WTC11 (cell line): ENCODE data around the gene TRIM42. TPM values are rescaled to one million over a fixed set of nuclear protein-coding genes. Genes with fewer than 3 reads are reported as not detected.

Experiments
- ATAC-seq: fragments of 200-7000 bp; cut with Tn5 transposase; 2 replicates; pipeline ENCODE4 v1.10.0; 2021; ENCODE audit warnings: mild to moderate bottlenecking, moderate library complexity
- CTCF ChIA-PET: fragments of 300-600 bp; sonication (Branson Sonifier 250); formaldehyde crosslinking; loops from one replicate; lab custom pipeline; 2021; ENCODE audit warnings: antibody characterized with exemption; lab: Charles Lee
- POLR2A ChIA-PET: fragments of 350-600 bp; sonication (Branson Sonifier 250); formaldehyde crosslinking; loops from one replicate; lab custom pipeline; 2021; ENCODE audit warnings: antibody characterized with exemption; lab: Charles Lee
- DNase-seq: peaks from one replicate; pipeline ENCODE4 v3.0.0; 2021; ENCODE audit warnings: low spot score
- H3K27ac Mint-ChIP-seq: 2 replicates; pipeline ENCODE4 v1.8.0; 2021; ENCODE audit warnings: mixed read lengths
- H3K27me3 Mint-ChIP-seq: 2 replicates; pipeline ENCODE4 v1.8.0; 2021; ENCODE audit warnings: low read depth, mild to moderate bottlenecking, moderate library complexity, mixed read lengths
- H3K36me3 Mint-ChIP-seq: 2 replicates; pipeline ENCODE4 v1.8.0; 2021; ENCODE audit warnings: mixed read lengths
- H3K4me1 Mint-ChIP-seq: 2 replicates; pipeline ENCODE4 v1.8.0; 2022; ENCODE audit warnings: mixed read lengths
- H3K4me3 Mint-ChIP-seq: 2 replicates; pipeline ENCODE4 v1.8.0; 2021; ENCODE audit warnings: mild to moderate bottlenecking, moderate library complexity, mixed read lengths
- H3K9me3 Mint-ChIP-seq: 2 replicates; pipeline ENCODE4 v1.8.0; 2021; ENCODE audit warnings: mixed read lengths
- CTCF ChIP-seq: fragments of 200-600 bp; IDR thresholded peaks from 2 replicates; pipeline ENCODE4 v1.8.0; 2022; ENCODE audit warnings: antibody characterized with exemption
- E2F4 ChIP-seq: sonication (generic); formaldehyde crosslinking; IDR thresholded peaks from 2 replicates; pipeline ENCODE4 v1.8.1; 2022; ENCODE audit warnings: low read depth, mild to moderate bottlenecking, moderate library complexity, missing genetic modification reagents, borderline replicate concordance
- ERG ChIP-seq: fragments of 250-450 bp; sonication (Bioruptor Pico); IDR thresholded peaks from 2 replicates; pipeline ENCODE4 v1.8.0; 2021; ENCODE audit warnings: mild to moderate bottlenecking
- FOXJ3 ChIP-seq: sonication (generic); formaldehyde crosslinking; IDR thresholded peaks from 2 replicates; pipeline ENCODE4 v1.9.0; 2021; ENCODE audit warnings: missing genetic modification reagents, mild to moderate bottlenecking, borderline replicate concordance
- HMGA2 ChIP-seq: fragments of 250-450 bp; sonication (Bioruptor Pico); IDR thresholded peaks from 2 replicates; pipeline ENCODE4 v1.4.0; 2021; ENCODE audit warnings: mild to moderate bottlenecking, moderate library complexity
- HMGXB4 ChIP-seq: sonication (generic); formaldehyde crosslinking; IDR thresholded peaks from 2 replicates; pipeline ENCODE4 v1.8.1; 2023; ENCODE audit warnings: mild to moderate bottlenecking, moderate library complexity, missing genetic modification reagents
- JUN ChIP-seq: sonication (generic); formaldehyde crosslinking; IDR thresholded peaks from 2 replicates; pipeline ENCODE4 v1.8.0; 2023; ENCODE audit warnings: mild to moderate bottlenecking, missing genetic modification reagents
- PRRX2 ChIP-seq: fragments of 250-450 bp; sonication (Bioruptor Pico); IDR thresholded peaks from 2 replicates; pipeline ENCODE4 v1.8.0; 2021; ENCODE audit warnings: mild to moderate bottlenecking
- RORB ChIP-seq: fragments of 250-450 bp; sonication (Bioruptor Pico); IDR thresholded peaks from 2 replicates; pipeline ENCODE4 v1.9.0; 2021; ENCODE audit warnings: mild to moderate bottlenecking
- USF1 ChIP-seq: sonication (generic); formaldehyde crosslinking; IDR thresholded peaks from 2 replicates; pipeline ENCODE4 v1.8.0; 2022; ENCODE audit warnings: mild to moderate bottlenecking, missing genetic modification reagents
- ZNF423 ChIP-seq: fragments of 250-450 bp; sonication (Bioruptor Pico); IDR thresholded peaks from 2 replicates; pipeline ENCODE4 v2.1.2; 2022; ENCODE audit warnings: mild to moderate bottlenecking, moderate library complexity
- total RNA-seq: library from RNA; stranded (reverse); gene quantifications from 3 replicates; pipeline ENCODE4 v1.2.3, GENCODE V29; 2021
- TF ChIP-seq, protein P1 (sequence below): sonication (generic); formaldehyde crosslinking; conservative IDR thresholded peaks from 2 replicates; pipeline ENCODE4 v1.8.1; 2023; ENCODE audit warnings: mild to moderate bottlenecking, low read depth, missing genetic modification reagents, moderate library complexity
- TF ChIP-seq, protein P2 (sequence below): sonication (generic); formaldehyde crosslinking; IDR thresholded peaks from 2 replicates; pipeline ENCODE4 v1.8.1; 2022; ENCODE audit warnings: mild to moderate bottlenecking, missing genetic modification reagents, moderate library complexity, borderline replicate concordance
- TF ChIP-seq, protein P3 (sequence below): sonication (generic); formaldehyde crosslinking; IDR thresholded peaks from 2 replicates; pipeline ENCODE4 v1.8.0; 2022; ENCODE audit warnings: mild to moderate bottlenecking, missing genetic modification reagents

TRIM42 gene
- total RNA-seq, 1 experiment from 2014 or later, result not detected

DNA sequence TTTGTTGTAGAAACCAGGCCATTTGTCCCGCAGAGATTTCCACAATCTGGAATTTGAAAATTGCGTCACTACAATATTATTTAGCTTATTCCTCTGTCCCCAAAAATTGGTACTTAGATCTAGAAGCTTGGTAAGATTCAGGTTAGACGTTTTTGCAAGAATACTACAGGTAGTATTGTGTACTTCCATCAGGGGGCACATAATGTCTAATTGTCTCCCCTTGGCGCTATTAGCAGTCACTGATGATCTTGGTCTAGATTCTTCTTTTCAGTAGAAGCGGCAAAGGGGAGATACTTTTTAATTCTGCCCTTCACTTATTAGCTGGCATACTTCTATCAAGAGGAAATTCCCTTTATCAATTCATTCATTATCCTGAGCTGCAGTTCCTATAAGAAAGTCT lies 42.6 kb upstream of the TRIM42 start:
- ATAC-seq (no peak), DNase-seq (no peak)
- no peaks in the 10 kb centered on the region for H3K27me3 Mint-ChIP-seq
- no peaks in the 10 kb centered on the region for H3K36me3 Mint-ChIP-seq
- no peak overlapping the region for H3K4me3 Mint-ChIP-seq
- POLR2A ChIA-PET, result no interaction called here
- H3K27ac Mint-ChIP-seq, result no peak overlapping the region
- CTCF ChIA-PET, result no interaction called here
- no peaks in the 10 kb centered on the region for H3K9me3 Mint-ChIP-seq
- peaks cover 16% of the 10 kb centered on the region for H3K4me1 Mint-ChIP-seq
- TF ChIP-seq HMGXB4 (CRISPR knock-in tag), result no peak
- TF ChIP-seq, protein P1, sequence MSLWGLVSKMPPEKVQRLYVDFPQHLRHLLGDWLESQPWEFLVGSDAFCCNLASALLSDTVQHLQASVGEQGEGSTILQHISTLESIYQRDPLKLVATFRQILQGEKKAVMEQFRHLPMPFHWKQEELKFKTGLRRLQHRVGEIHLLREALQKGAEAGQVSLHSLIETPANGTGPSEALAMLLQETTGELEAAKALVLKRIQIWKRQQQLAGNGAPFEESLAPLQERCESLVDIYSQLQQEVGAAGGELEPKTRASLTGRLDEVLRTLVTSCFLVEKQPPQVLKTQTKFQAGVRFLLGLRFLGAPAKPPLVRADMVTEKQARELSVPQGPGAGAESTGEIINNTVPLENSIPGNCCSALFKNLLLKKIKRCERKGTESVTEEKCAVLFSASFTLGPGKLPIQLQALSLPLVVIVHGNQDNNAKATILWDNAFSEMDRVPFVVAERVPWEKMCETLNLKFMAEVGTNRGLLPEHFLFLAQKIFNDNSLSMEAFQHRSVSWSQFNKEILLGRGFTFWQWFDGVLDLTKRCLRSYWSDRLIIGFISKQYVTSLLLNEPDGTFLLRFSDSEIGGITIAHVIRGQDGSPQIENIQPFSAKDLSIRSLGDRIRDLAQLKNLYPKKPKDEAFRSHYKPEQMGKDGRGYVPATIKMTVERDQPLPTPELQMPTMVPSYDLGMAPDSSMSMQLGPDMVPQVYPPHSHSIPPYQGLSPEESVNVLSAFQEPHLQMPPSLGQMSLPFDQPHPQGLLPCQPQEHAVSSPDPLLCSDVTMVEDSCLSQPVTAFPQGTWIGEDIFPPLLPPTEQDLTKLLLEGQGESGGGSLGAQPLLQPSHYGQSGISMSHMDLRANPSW, result no peak
- TF ChIP-seq USF1, result no peak
- TF ChIP-seq ERG (CRISPR knock-in tag), result no peak
- TF ChIP-seq PRRX2, result no peak
- no peak for TF ChIP-seq CTCF
- no peak for TF ChIP-seq RORB (CRISPR knock-in tag)
- TF ChIP-seq, protein P2, sequence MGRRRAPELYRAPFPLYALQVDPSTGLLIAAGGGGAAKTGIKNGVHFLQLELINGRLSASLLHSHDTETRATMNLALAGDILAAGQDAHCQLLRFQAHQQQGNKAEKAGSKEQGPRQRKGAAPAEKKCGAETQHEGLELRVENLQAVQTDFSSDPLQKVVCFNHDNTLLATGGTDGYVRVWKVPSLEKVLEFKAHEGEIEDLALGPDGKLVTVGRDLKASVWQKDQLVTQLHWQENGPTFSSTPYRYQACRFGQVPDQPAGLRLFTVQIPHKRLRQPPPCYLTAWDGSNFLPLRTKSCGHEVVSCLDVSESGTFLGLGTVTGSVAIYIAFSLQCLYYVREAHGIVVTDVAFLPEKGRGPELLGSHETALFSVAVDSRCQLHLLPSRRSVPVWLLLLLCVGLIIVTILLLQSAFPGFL (CRISPR knock-in tag), result no peak
- TF ChIP-seq JUN (CRISPR knock-in tag), result no peak
- TF ChIP-seq ZNF423 (CRISPR knock-in tag), result no peak
- TF ChIP-seq, protein P3, sequence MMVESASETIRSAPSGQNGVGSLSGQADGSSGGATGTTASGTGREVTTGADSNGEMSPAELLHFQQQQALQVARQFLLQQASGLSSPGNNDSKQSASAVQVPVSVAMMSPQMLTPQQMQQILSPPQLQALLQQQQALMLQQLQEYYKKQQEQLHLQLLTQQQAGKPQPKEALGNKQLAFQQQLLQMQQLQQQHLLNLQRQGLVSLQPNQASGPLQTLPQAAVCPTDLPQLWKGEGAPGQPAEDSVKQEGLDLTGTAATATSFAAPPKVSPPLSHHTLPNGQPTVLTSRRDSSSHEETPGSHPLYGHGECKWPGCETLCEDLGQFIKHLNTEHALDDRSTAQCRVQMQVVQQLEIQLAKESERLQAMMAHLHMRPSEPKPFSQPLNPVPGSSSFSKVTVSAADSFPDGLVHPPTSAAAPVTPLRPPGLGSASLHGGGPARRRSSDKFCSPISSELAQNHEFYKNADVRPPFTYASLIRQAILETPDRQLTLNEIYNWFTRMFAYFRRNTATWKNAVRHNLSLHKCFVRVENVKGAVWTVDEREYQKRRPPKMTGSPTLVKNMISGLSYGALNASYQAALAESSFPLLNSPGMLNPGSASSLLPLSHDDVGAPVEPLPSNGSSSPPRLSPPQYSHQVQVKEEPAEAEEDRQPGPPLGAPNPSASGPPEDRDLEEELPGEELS (CRISPR knock-in tag), result no peak
- TF ChIP-seq E2F4 (CRISPR knock-in tag), result no peak
- TF ChIP-seq HMGA2 (CRISPR knock-in tag), result no peak
- TF ChIP-seq FOXJ3, result no peak
